ENCODE results near the gene PAH. TPM values are rescaled to one million over a fixed set of nuclear protein-coding genes. Genes with fewer than 3 reads are reported as not detected.

PAH gene
- total RNA-seq, 1 experiment from 2014 or later: not detected

- no peaks in the 10 kb centered on the region for H3K27me3 ChIP-seq (replicated peaks)
- H3K4me3 ChIP-seq: no peak overlapping the region
- no peaks in the 10 kb centered on the region for H3K4me1 ChIP-seq (replicated peaks)
- H3K9me3 ChIP-seq (replicated peaks): no peaks in the 10 kb centered on the region
- no peak overlapping the region for H3K27ac ChIP-seq
- H3K36me3 ChIP-seq: no peaks in the 10 kb centered on the region
- no peak for DNase-seq (ENCODE audit: low read depth in 1 of 2, low spot score in 2 of 2)
Measured at GRCh38 chr12:102933168-102933567, 16.1 kb upstream of the PAH start.

GRCh38 chr12:102927220-102927619 is 10.2 kb upstream of the PAH start:
- Histone ChIP-seq H3K36me3 (no peaks in the 10 kb centered on the region), H3K4me1 (replicated peaks) (no peaks in the 10 kb centered on the region), H3K9me3 (replicated peaks) (no peaks in the 10 kb centered on the region), H3K27ac (no peak overlapping the region), H3K4me3 (no peak overlapping the region), H3K27me3 (replicated peaks) (no peaks in the 10 kb centered on the region)
- DNase-seq (ENCODE audit: low read depth in 1 of 2, low spot score in 2 of 2): no peak

DNA sequence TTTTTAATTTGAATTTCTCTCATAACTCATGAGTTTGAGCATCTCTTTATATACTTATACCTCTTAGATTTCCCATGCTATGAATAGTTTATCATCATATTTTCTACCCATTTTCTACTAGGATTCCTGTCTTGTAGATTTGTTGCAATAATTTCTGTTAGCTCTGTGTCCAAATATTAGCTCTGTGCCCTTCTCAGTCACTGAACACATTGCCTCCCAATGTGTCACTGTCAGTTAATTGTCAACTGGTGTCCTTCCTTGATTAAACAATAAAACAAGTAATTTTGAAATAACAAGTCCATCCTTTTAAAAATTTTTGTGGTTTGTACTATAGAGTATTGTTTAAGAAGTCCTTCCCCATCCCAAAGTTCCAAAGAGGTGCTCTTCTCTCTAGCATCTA is 4.2 kb upstream of the PAH start:
- no peak for DNase-seq (ENCODE audit: low read depth in 1 of 2, low spot score in 2 of 2)
- Histone ChIP-seq H3K9me3 (replicated peaks) (no peaks in the 10 kb centered on the region), H3K27me3 (replicated peaks) (no peaks in the 10 kb centered on the region), H3K4me1 (replicated peaks) (no peaks in the 10 kb centered on the region), H3K4me3 (no peak overlapping the region), H3K27ac (no peak overlapping the region), H3K36me3 (no peaks in the 10 kb centered on the region)

DNA sequence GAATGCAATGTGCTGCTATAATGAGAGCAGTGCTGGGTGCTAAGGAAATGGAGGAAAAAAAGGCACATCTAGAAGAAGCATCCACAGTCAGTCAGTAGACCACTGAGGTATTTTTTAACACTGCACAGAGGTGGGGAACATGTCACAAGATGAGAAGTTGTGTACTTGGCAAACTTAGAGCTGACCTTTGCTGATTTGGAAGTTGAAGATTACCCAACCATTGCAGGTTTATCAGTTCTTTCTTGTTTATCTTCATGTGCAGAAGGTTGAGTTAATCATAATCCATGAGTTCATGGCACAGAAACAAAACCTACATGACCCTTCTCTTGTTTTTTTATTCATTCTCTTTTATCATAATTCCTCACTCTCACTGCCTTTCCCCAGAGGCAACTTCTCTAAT is 3.2 kb upstream of the PAH start:
- no peak for DNase-seq (ENCODE audit: low read depth in 1 of 2, low spot score in 2 of 2)
- Histone ChIP-seq H3K36me3 (no peaks in the 10 kb centered on the region), H3K4me1 (replicated peaks) (no peaks in the 10 kb centered on the region), H3K27ac (no peak overlapping the region), H3K4me3 (no peak overlapping the region), H3K27me3 (replicated peaks) (no peaks in the 10 kb centered on the region), H3K9me3 (replicated peaks) (no peaks in the 10 kb centered on the region)

DNA sequence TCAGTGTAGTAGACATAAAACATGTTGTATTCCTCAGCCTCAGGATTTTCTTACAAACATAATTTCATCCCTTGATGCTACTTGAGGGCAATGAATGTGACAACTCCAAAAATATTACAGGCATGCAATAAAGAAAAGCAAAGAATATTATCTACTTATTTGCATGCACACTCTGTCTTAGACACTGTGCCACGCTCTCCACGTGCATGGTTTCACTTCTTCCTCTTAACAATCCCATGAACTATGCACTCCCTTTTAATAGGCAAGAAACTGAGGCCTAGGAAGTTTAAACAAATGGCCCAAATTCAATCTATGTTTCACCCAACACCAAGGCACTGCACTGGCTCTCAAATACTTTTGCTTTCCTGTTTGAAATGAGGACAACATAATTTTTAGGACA is 1.8 kb upstream of the PAH start:
- Histone ChIP-seq H3K27ac (no peak overlapping the region), H3K4me3 (no peak overlapping the region), H3K9me3 (replicated peaks) (no peaks in the 10 kb centered on the region), H3K36me3 (no peaks in the 10 kb centered on the region), H3K27me3 (replicated peaks) (no peaks in the 10 kb centered on the region), H3K4me1 (replicated peaks) (no peaks in the 10 kb centered on the region)
- DNase-seq (ENCODE audit: low read depth in 1 of 2, low spot score in 2 of 2): no peak

DNA sequence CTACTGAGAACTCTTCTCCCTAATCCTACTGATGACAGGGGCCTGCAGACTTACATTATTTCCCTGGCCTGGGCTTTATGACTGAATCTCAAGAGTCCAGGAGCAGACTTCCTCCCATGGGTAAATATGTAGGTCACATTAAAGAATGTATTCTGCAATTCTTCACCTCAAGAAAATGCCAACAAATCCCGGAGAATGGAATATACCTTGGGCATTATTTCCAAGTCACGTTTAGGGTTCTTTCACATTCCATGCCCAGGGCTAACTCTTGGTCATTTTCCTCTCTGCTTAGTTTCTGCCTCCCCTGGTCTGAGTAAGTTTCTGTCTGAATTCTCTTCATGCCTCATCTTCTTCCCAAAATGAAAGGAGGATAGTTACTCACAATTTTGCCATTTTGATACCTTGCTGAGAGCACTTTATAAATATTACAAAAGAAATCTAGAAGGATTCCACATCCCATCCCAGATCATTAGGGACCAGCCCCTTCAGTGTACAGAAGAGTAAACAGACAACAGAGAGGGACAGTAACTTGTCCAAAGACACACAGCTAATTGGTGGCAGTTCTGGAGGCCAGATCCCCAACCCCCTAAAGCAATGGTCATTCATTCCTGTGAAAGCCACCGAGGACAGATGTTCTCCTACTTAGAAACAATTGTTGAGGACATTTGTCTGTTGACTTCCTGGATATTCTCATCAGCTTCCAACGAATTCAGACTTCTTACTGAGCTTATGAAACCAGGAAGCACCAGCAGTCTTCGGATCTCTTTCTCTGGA is 605 bp downstream of the PAH start:
- DNase-seq (ENCODE audit: low read depth in 1 of 2, low spot score in 2 of 2): no peak

GRCh38 chr12:102913453-102914226 is 3.4 kb downstream of the PAH start:
- Histone ChIP-seq H3K27me3 (replicated peaks) (no peaks in the 10 kb centered on the region), H3K4me1 (replicated peaks) (no peaks in the 10 kb centered on the region), H3K9me3 (replicated peaks) (no peaks in the 10 kb centered on the region), H3K36me3 (no peaks in the 10 kb centered on the region), H3K4me3 (no peak overlapping the region), H3K27ac (no peak overlapping the region)
- no peak for DNase-seq (ENCODE audit: low read depth in 1 of 2, low spot score in 2 of 2)

More for the DNA sequence above, 605 bp downstream of the PAH start:
- no peaks in the 10 kb centered on the region for H3K4me1 ChIP-seq (replicated peaks)
- no peaks in the 10 kb centered on the region for H3K27me3 ChIP-seq (replicated peaks)
- no peaks in the 10 kb centered on the region for H3K36me3 ChIP-seq
- no peak overlapping the region for H3K4me3 ChIP-seq
- no peak overlapping the region for H3K27ac ChIP-seq
- H3K9me3 ChIP-seq (replicated peaks): no peaks in the 10 kb centered on the region

- H3K4me1 ChIP-seq (replicated peaks): no peaks in the 10 kb centered on the region
- H3K27ac ChIP-seq: no peak overlapping the region
- no peaks in the 10 kb centered on the region for H3K9me3 ChIP-seq (replicated peaks)
- H3K27me3 ChIP-seq (replicated peaks): no peaks in the 10 kb centered on the region
- H3K4me3 ChIP-seq: no peak overlapping the region
- no peaks in the 10 kb centered on the region for H3K36me3 ChIP-seq
- no peak for DNase-seq (ENCODE audit: low read depth in 1 of 2, low spot score in 2 of 2)
Measured at GRCh38 chr12:102912258-102912657, 4.8 kb downstream of the PAH start.

GRCh38 chr12:102911320-102911719 is 5.7 kb downstream of the PAH start:
- Histone ChIP-seq H3K9me3 (replicated peaks) (no peaks in the 10 kb centered on the region), H3K4me1 (replicated peaks) (no peaks in the 10 kb centered on the region), H3K27ac (no peak overlapping the region), H3K27me3 (replicated peaks) (no peaks in the 10 kb centered on the region), H3K4me3 (no peak overlapping the region), H3K36me3 (no peaks in the 10 kb centered on the region)
- no peak for DNase-seq (ENCODE audit: low read depth in 1 of 2, low spot score in 2 of 2)

DNA sequence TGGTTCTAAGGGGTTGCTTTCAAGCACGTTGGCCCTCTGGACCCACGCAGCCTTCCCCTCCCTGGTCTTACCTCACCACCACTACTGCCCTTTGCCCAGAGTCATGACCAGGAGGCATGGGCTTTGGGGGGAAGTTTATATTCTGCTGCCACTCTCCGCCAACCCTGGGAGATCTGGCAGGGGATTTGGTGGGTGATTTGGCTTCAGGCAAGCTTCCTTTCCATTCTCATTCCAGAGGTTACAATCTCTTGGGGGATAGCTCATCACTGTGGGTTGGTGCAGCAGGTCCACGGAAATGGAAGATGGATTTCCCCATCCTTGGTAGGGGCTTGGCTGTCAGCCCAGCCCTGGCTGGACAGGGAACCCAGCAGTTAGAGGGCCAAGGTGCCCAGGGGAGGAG is 6.3 kb downstream of the PAH start:
- H3K36me3 ChIP-seq: no peaks in the 10 kb centered on the region
- no peaks in the 10 kb centered on the region for H3K27me3 ChIP-seq (replicated peaks)
- no peak for DNase-seq (ENCODE audit: low read depth in 1 of 2, low spot score in 2 of 2)
- no peak overlapping the region for H3K27ac ChIP-seq
- no peaks in the 10 kb centered on the region for H3K9me3 ChIP-seq (replicated peaks)
- no peak overlapping the region for H3K4me3 ChIP-seq
- no peaks in the 10 kb centered on the region for H3K4me1 ChIP-seq (replicated peaks)

DNA sequence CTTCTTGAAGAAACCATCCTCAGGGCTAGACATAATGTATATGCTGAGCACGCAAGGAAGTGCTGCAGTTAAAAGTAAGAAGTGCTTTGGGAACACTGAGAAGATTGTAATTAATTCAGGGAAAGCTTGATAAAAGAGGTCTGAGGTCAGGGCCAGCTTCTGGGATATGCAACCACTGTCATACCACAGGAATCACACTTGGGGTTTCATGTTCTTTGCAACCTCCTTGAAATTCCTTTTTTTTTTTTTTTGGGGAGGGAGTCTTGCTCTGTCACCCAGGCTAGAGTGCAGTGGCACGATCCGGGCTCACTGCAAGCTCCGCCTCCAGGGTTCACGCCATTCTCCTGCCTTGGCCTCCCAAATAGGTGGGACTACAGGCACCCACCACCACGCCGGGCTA is 6.9 kb downstream of the PAH start:
- Histone ChIP-seq H3K9me3 (replicated peaks) (no peaks in the 10 kb centered on the region), H3K27ac (no peak overlapping the region), H3K36me3 (no peaks in the 10 kb centered on the region), H3K4me1 (replicated peaks) (no peaks in the 10 kb centered on the region), H3K27me3 (replicated peaks) (no peaks in the 10 kb centered on the region), H3K4me3 (no peak overlapping the region)
- no peak for DNase-seq (ENCODE audit: low read depth in 1 of 2, low spot score in 2 of 2)

DNA sequence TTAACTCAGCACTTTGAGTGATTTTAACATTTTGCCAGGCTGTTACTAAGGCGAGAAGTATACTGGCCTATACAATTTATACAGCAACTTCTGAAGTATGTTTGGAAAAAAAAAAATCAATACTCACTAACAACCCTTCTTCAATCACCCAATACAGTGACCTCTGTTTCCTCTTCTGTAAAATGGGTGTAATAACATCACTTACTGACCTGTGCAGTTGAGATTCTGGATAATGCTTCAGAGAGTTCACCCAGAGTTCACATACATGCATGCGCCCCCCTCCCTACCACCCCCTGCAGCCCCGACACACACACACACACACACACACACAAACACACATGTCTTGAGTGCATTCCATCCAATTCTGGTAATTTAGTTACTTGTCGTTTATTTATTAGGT is 9.1 kb downstream of the PAH start:
- H3K27ac ChIP-seq: no peak overlapping the region
- H3K4me1 ChIP-seq (replicated peaks): no peaks in the 10 kb centered on the region
- no peaks in the 10 kb centered on the region for H3K9me3 ChIP-seq (replicated peaks)
- DNase-seq (ENCODE audit: low read depth in 1 of 2, low spot score in 2 of 2): no peak
- no peaks in the 10 kb centered on the region for H3K36me3 ChIP-seq
- H3K4me3 ChIP-seq: no peak overlapping the region
- H3K27me3 ChIP-seq (replicated peaks): no peaks in the 10 kb centered on the region

DNA sequence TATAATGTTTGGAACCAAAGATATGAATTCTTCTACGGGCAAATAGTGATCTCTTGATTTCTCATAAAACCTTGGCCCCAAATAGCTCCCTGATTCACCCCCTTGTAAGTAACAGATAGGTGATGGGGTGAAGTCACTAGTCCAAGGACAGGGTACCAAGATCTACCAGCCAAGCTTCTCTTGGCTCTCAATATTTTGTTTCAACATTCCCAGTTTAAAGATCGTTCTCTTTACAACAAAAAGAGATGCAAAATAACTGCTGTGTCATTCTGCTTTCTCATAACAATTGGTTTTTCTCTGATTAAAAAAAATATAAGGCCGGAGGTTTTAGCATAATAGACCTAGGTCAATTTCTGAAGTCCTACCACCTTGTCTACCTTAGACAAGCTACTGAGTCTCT is 11.8 kb downstream of the PAH start:
- Histone ChIP-seq H3K27me3 (replicated peaks) (no peaks in the 10 kb centered on the region), H3K27ac (no peak overlapping the region), H3K9me3 (replicated peaks) (no peaks in the 10 kb centered on the region), H3K4me1 (replicated peaks) (no peaks in the 10 kb centered on the region), H3K36me3 (no peaks in the 10 kb centered on the region), H3K4me3 (no peak overlapping the region)
- DNase-seq (ENCODE audit: low read depth in 1 of 2, low spot score in 2 of 2): no peak

DNA sequence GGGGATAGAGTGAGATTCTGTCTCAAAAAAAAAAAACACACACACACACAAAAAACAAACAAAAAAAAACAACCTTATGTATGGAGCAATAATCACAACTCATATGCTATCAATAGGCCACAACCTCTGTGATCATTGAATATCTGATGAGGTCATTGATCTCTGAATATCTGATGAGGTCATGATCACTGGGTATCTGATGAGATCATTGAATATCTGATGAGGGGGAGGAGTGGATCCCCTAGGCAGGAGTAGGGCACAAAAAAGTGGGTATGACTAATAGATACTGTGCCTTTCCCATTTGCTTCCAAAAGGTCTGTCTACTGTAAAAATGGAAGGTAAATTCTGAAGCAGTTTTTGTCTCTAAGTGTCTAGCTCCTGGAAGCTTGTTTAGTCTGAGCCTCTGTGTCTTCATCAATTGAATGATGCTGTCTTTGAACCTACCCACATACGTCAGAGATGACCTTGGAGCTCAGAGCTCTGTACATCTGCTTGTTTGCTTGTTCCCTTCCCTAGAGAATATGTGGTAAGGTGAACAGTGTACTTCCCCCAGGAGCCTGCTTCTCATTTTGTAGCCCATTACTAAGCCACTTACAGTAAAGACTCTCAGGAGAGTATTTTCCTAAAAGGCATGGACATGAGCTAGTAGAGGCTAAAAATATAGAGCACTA is 13.6 kb downstream of the PAH start:
- no peak overlapping the region for H3K27ac ChIP-seq
- H3K27me3 ChIP-seq (replicated peaks): no peaks in the 10 kb centered on the region
- H3K9me3 ChIP-seq (replicated peaks): no peaks in the 10 kb centered on the region
- H3K4me1 ChIP-seq (replicated peaks): no peaks in the 10 kb centered on the region
- no peak overlapping the region for H3K4me3 ChIP-seq
- H3K36me3 ChIP-seq: no peaks in the 10 kb centered on the region
- no peak for DNase-seq (ENCODE audit: low read depth in 1 of 2, low spot score in 2 of 2)
